PC-9 (cell line): ENCODE measurements around the gene RTKN2.

ENCODE experiments used
- EZH2 ChIP-seq: fragments of 200-600 bp; sonication (generic); IDR thresholded peaks from 2 replicates; pipeline ENCODE4 v1.8.0; 2017; ENCODE audit warnings: antibody characterized with exemption, low read depth
- TF ChIP-seq, protein P1 (sequence below): fragments of 200-600 bp; sonication (generic); conservative IDR thresholded peaks from 2 replicates; pipeline ENCODE4 v1.6.1; 2017; ENCODE audit warnings: mixed run types, antibody characterized with exemption, mild to moderate bottlenecking, moderate library complexity

DNA sequence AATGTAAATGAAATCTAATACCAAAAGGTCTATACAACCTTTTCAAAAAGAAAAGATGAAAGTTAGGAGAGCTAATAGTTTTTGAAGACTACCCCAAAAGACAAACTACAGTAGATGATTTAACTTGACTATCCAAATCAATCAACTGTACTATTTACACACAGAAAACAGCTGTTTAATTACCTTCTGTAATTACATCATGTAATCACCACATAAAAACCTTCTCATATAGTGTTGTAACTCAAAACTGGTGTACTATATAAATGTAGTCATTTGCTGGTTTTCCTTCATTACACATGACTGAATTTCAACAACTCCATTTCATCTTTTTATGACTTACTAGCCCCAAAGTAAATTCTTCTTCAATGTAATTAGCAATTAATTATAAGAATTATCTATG is 4.5 kb downstream of the RTKN2 start:
- TF ChIP-seq, protein P1, sequence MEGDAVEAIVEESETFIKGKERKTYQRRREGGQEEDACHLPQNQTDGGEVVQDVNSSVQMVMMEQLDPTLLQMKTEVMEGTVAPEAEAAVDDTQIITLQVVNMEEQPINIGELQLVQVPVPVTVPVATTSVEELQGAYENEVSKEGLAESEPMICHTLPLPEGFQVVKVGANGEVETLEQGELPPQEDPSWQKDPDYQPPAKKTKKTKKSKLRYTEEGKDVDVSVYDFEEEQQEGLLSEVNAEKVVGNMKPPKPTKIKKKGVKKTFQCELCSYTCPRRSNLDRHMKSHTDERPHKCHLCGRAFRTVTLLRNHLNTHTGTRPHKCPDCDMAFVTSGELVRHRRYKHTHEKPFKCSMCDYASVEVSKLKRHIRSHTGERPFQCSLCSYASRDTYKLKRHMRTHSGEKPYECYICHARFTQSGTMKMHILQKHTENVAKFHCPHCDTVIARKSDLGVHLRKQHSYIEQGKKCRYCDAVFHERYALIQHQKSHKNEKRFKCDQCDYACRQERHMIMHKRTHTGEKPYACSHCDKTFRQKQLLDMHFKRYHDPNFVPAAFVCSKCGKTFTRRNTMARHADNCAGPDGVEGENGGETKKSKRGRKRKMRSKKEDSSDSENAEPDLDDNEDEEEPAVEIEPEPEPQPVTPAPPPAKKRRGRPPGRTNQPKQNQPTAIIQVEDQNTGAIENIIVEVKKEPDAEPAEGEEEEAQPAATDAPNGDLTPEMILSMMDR: no peak
- TF ChIP-seq EZH2: no peak
